ENCODE results near the gene AFG1L.
"Not testable (repeated sequence)": the region's sequence is repeated elsewhere in the genome, so short reads cannot be mapped to it uniquely, and the experiment has no call there.

AFG1L gene

GRCh38 chr6:108291091-108291490, 3.8 kb upstream of the AFG1L start:
- DNase-seq = no peak

DNA sequence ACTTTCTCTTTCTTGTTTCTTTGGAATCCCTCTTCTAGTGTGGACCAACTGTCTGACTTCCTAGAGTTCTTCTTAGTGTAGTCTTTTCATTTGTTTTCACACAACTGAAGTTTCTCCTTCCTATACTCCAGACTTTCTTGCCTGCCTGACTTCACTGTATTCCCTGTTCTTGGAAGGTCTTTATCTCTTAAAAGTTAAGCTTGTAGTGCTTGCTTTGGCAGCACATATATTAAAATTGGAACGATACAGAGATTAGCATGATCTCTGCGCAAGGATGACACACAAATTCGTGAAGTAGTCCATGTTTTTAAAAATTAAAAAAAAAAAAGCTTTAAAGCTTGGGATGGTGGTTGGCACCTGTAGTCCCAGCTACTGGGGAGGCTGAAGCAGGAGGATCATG, 2.3 kb upstream of the AFG1L start:
- not testable (repeated sequence) for DNase-seq

DNA sequence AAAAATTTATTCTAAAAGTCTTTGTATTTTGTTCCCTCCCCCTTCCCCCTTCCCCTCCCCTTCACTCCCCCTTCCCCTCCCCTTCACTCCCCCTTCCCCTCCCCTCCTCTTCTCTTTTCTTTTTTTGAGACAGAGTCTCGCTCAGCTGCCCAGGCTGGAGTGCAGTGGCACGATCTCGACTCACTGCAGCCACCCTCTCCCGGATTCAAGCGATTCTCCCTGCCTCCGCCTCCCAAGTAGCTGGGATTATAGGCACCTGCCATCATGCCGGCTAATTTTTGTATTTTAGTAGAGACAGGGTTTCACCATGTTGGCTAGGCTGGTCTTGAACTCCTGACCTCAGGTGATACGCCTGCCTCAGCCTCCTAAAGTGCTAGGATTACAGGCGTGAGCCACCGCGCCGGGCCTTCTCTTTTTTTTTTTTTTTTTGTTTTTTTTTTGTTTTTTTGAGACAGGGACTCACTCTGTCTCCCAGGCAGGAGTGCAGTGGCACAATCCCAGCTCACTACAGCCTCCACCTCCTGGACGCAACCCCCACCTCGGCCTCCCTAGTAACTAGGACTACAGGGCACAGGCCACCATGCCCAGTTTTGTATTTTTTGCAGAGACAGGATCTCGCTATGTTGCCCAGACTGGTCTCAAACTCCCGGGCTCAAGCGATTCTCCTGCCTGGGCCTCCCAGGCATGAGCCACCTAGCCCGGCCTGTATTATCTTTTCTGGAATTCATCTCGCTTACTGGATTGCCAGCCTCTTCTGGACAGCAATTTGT, 1.1 kb upstream of the AFG1L start:
- DNase-seq = no peak

GRCh38 chr6:108294297-108294726, 542 bp upstream of the AFG1L start:
- no peak for DNase-seq

- DNase-seq = no peak
Observed at GRCh38 chr6:108295676-108296075, 822 bp downstream of the AFG1L start.

DNA sequence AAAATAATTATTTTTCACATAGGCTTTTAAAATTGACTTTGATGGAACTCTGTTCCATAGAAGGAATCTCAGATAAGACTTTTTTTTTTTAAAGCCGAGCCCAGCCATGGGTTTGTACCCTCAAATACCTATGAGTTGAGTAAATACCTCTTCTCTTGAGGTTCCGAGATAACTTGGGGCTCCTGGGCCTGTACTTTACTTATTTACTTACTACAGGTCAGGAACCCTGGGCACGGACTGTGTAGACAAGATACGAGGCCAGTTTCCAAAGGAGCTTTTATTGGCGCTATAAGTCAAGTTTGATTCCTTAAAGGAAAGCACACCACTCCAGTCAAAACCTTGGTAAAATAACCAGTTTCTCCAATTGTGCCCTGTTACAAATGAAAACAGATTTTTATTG, 7.5 kb downstream of the AFG1L start:
- no peak for DNase-seq

DNA sequence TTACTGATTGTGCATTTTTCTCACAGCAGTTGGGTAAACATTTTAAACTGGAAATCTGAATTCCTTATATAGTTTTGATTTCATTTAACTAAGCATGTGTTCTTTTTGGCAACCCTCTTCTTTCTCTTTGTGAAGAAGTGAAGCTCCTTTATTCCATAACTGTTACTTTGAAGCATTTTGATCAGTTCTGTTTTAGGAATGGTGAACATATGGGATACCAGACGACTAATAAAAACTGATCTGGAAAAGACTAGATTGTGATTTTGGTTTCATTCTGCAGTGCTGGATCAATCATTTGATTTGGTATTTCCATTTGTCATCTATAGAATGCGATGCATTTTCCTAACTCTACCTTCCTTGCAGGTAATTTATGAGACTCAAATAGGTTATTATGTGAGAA, 9.8 kb downstream of the AFG1L start:
- no peak for DNase-seq

GRCh38 chr6:108308641-108309040, 13.8 kb downstream of the AFG1L start:
- not testable (repeated sequence) for DNase-seq

GRCh38 chr6:108309844-108310243, 15.0 kb downstream of the AFG1L start:
- no peak for DNase-seq

DNA sequence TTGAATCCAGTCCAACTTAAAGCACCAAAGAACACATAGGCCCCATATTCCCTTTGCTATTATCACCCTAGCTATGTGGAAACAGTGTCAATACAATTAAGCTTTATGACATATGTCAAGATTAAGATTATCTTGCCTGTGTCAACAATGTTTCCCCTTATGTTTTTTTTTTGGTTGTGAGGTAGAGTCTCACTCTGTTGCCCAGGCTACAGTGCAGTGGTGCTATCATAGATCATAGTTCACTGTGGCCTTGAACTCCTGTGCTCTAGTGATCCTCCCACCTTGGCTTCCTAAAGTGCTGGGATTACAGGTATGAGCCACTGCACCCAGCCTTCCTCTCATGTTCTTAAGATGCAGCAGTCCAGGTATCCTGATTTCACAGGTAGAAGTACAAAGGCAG, 17.8 kb downstream of the AFG1L start:
- no peak for DNase-seq

GRCh38 chr6:108321253-108321747, 26.4 kb downstream of the AFG1L start:
- no peak for DNase-seq

GRCh38 chr6:108322728-108323127, 27.9 kb downstream of the AFG1L start:
- DNase-seq = no peak

DNA sequence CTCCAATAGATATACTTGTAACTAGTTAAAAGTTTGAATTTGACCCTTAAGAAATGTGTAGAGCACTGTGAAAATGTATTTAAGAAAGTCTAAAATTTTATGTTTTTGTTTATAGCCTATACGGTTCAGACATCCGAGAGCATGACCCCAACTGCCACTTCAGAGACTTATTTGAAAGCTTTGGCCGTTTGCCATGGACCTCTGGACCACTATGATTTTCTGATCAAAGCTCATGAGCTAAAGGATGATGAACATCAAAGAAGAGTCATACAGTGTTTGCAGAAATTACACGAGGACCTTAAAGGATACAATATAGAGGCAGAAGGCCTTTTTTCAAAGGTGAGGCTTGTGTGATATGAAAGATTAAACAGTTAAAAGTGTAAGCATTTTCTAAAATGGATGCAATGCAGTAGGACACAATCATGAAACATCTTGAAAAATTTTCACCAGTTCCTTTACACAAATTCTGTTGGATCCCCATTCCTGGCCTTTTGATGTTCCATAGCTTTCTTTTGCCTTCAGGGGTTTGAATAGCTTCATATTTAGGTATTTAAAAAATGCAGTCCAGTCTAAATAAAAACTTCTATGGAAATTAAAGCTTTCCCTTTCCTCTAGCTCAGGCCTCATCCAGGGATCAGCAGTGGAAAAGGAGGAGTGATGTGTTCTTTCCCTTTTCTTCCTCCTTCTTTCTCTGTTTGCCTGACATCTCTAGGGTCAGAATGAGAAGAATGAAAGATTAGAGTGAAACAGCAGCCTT, 29.0 kb downstream of the AFG1L start:
- DNase-seq = no peak

- not testable (repeated sequence) for DNase-seq
Observed at GRCh38 chr6:108330221-108330785, 35.4 kb downstream of the AFG1L start.

GRCh38 chr6:108330806-108331205, 36.0 kb downstream of the AFG1L start:
- DNase-seq = no peak

- DNase-seq = no peak
Observed at GRCh38 chr6:108331982-108332381, 37.1 kb downstream of the AFG1L start.

DNA sequence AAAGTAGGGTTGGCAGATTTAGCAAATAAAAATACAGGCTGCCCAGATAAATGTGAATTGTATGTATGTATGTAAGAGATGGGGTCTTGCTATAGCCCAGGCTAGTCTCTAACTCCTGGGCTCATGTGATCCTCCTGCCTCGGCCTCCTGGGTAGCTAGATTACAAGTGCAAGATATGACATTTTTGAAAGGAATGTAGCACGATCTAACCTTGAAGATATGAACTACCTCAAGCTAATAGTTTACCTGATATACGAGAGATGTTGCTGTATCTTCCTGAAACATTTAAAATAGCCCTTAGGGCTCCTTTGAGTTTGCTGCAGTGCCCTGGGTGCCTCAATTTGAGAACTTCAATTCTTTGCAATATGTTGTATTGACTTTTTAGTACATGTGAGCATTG, 42.1 kb downstream of the AFG1L start:
- no peak for DNase-seq

DNA sequence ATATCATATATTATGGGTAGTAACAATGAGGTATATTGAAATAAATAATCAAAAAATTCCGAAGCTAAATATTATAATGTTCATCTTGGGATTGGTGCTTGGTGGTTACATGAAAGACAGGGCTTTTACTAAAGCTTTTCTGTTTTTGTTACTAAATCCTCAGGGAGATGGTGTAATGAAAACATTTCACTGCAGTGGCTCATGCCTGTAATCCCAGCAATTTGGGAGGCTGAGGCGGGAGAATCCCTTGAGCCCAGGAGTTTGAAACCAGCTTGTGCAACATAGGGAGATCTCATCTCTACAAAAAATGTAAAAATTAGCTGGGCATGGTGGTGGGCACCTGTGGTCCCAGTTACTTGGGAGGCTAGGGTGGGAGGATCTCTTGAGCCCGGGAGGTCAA, 42.9 kb downstream of the AFG1L start:
- no peak for DNase-seq

GRCh38 chr6:108341372-108341771, 46.5 kb downstream of the AFG1L start:
- DNase-seq = no peak

DNA sequence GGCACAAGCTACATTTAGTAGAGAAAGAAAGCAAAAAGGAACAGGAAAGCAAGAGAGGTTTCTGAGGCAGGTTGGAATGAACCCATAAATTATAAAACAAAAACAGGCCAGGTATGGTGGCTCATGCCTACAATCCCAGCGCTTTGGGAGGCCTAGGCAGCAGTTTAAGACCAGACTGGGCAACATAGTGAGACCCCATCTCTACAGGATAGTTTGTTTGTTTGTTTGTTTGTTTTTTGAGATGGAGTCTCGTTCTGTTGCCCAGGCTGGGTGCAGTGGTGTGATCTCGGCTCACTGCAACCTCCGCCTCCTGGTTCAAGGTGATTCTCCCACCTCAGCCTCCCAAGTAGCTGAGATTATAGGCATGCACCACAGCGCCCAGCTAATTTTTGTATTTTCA, 49.0 kb downstream of the AFG1L start:
- no peak for DNase-seq

DNA sequence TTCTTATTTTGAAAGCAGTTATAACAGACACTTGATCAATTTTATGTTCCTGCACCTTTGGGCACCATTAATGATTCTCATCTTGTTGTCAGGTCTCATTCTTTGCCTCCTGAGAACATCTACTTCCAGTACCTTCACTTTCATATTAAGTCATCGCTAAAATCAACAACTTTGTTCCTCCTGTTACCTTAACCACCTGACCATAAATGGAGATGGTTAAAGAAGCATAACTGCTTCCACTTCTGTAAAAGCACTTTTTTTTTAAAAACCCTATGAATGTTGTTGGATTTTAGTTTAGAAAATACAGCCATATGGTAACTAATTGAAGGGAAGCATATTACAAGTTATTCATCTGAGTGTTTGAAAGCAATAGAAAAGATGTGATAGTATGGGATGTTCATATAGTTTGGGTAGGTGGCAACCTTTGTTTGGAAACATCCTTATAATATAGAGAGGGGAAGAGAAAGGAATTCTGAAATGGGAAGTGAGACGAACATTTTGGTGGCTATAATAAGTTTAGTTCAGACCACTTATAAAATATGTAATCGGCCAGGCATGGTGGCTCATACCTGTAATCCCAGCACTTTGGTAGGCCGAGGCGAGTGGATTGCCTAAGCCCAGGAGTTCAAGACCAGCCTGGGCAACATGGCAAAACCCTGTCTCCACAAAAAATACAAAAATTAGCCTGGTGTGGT, 53.9 kb downstream of the AFG1L start:
- no peak for DNase-seq

DNA sequence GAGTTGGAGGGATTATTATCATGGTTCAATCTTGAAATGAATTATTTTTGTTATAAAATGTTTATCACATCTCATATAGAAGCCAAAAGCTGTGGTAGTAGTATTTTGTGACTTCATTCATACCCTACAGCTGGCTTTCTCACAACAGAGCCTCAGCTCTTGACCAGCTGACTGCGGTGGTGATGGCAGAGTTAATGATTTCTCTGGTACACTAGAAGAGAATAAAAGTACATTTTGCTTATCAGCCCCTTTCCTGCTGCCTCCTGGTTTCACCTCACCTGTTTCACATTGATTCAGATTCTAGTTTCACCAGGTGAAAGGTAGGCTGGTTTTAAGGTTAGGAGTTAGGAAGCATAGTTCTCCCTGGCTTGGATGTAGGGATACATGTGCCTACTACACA, 55.7 kb downstream of the AFG1L start:
- DNase-seq = no peak

DNA sequence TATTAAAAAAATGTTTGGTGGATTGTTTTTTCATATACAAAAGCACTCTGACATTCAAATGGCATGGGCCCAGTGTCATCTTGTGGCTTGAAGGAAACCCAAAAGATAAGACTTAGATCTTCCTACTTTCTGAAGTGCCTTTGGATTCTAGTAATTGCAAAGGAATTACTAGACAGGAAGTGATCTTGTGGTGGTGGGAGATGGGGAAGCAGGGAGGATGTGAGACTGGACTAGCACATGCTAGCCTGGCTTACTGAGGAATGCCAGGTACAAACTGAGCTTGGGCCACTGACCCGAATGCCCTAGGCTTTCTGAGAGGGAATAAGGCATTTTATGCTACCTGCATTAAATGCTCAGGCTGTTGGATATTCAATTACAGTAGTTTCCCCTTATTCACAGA, 59.0 kb downstream of the AFG1L start:
- no peak for DNase-seq

All from Kasumi-1 (cell line).